ENCODE results near the gene GUCA2A.
A peak's percentile ranks its signal among the peaks of the same experiment; 100 is the strongest.

GUCA2A gene

GRCh38 chr1:42176902-42177519, 12.5 kb upstream of the GUCA2A start:
- peak; percentile 49 for DNase-seq

- no peak for DNase-seq
These were observed 10.9 kb upstream of the GUCA2A start for GRCh38 chr1:42175314-42176054.

- no peak for DNase-seq
These were observed 9.6 kb upstream of the GUCA2A start for GRCh38 chr1:42173961-42174735.

- peak; percentile 64 for DNase-seq
These were observed 8.8 kb upstream of the GUCA2A start for GRCh38 chr1:42173155-42173933.

- DNase-seq: no peak
These were observed 8.0 kb upstream of the GUCA2A start for GRCh38 chr1:42172381-42173133.

- DNase-seq: no peak
These were observed 7.2 kb upstream of the GUCA2A start for GRCh38 chr1:42171679-42172266.

GRCh38 chr1:42170779-42171621, 6.5 kb upstream of the GUCA2A start:
- no peak for DNase-seq

- no peak for DNase-seq
These were observed 4.2 kb upstream of the GUCA2A start for GRCh38 chr1:42168763-42169162.

- no peak for DNase-seq
These were observed 3.8 kb upstream of the GUCA2A start for GRCh38 chr1:42168391-42168670.

- DNase-seq: no peak
These were observed 3.3 kb upstream of the GUCA2A start for GRCh38 chr1:42167611-42168390.

GRCh38 chr1:42165511-42166210, 1.1 kb upstream of the GUCA2A start:
- DNase-seq: no peak

- DNase-seq: no peak
These were observed 725 bp downstream of the GUCA2A start for GRCh38 chr1:42163536-42164503.

GRCh38 chr1:42163114-42163513, 1.4 kb downstream of the GUCA2A start:
- DNase-seq: no peak

GRCh38 chr1:42162181-42162580, 2.4 kb downstream of the GUCA2A start:
- no peak for DNase-seq

- no peak for DNase-seq
These were observed 6.4 kb downstream of the GUCA2A start for GRCh38 chr1:42158189-42158588.

GRCh38 chr1:42157667-42158066, 6.9 kb downstream of the GUCA2A start:
- peak; percentile 2 for DNase-seq

- DNase-seq: no peak
These were observed 9.2 kb downstream of the GUCA2A start for GRCh38 chr1:42155362-42155761.

GRCh38 chr1:42154685-42155084, 9.9 kb downstream of the GUCA2A start:
- DNase-seq: no peak

All from CD4-positive, alpha-beta T cell treated with Interleukin-17A for 1 hour (primary cell).